GM12872 (cell line): ENCODE measurements around the gene RTBDN.

Experiments
- TF ChIP-seq, protein P1 (sequence below): IDR thresholded peaks from 3 replicates; pipeline ENCODE4 v1.5.1; 2011; ENCODE audit warnings: low read depth, mild to moderate bottlenecking, low read length, moderate library complexity; ENCODE audit not compliant: insufficient read depth

The RTBDN gene

GRCh38 chr19:12786141-12786870, 48.1 kb downstream of the RTBDN start:
- TF ChIP-seq, protein P1, sequence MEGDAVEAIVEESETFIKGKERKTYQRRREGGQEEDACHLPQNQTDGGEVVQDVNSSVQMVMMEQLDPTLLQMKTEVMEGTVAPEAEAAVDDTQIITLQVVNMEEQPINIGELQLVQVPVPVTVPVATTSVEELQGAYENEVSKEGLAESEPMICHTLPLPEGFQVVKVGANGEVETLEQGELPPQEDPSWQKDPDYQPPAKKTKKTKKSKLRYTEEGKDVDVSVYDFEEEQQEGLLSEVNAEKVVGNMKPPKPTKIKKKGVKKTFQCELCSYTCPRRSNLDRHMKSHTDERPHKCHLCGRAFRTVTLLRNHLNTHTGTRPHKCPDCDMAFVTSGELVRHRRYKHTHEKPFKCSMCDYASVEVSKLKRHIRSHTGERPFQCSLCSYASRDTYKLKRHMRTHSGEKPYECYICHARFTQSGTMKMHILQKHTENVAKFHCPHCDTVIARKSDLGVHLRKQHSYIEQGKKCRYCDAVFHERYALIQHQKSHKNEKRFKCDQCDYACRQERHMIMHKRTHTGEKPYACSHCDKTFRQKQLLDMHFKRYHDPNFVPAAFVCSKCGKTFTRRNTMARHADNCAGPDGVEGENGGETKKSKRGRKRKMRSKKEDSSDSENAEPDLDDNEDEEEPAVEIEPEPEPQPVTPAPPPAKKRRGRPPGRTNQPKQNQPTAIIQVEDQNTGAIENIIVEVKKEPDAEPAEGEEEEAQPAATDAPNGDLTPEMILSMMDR = no peak

DNA sequence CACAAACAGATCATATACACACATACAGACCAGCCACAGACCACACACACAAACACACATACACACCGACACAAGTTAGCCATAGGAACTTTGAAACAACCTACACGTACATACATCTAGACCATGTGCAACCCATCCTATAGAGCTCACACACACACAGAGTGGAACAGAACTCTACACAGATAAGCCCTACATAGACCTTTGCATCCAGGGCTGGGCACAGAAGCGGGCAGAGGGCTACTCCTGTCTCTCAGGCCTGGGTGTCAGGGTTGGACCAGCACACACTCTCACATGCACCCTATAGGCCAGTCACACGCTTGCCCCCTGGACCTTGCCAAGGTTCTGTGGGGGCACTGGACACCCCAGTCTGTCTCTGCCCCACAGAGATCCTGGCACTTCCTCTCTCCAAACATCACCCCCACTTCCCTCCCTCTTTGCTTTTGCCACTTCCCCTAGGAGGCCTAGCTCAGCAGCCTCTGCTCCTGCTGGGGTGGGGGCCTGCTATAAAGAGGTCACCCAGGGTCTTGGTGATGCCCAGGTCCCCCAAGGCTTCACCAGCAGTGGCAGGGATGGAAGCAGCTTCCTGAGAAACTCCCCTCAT, 48.8 kb downstream of the RTBDN start:
- TF ChIP-seq, protein P1 = no peak

DNA sequence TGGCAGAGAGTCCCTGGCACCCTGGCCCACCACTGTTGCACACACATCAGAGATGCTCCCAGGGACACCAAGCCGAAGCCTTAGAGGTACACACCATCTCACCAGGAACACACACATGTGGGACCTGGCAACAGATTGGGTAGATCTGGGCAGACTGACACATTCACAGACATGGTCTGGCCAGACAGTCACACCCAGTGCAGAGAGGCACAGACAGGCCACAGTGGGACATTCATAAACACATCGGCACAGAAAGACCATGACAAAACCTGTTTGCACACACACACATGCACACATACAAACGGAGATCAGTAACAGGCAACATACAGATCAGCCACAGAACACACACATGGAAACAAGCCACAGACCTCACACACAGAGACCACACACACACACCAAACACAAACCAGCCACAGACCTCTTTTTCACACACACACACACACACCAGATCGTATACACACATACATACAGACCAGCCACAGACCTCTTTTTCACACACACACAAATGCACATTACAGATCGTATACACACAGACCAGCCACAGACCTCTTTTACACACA, 49.4 kb downstream of the RTBDN start:
- TF ChIP-seq, protein P1 = no peak

GRCh38 chr19:12784394-12784870, 49.9 kb downstream of the RTBDN start:
- TF ChIP-seq, protein P1 = no peak

- TF ChIP-seq, protein P1 = no peak
Measured at GRCh38 chr19:12783849-12784393, 50.5 kb downstream of the RTBDN start.

GRCh38 chr19:12783291-12783848, 51.0 kb downstream of the RTBDN start:
- TF ChIP-seq, protein P1 = no peak
